MM.1S (cell line): ENCODE measurements around the gene IRS1.

Source experiments
- DNase-seq: peaks from one replicate; pipeline ENCODE4 v3.0.0-alpha.2; 2015
- H2AFZ ChIP-seq: fragments of 300-600 bp; sonication (generic); 2 replicates; pipeline ENCODE4 v1.6.0; 2016; ENCODE audit warnings: antibody characterized with exemption, low read length
- H3F3A ChIP-seq: fragments of 300-600 bp; sonication (generic); 2 replicates; pipeline ENCODE4 v1.6.1; 2016; ENCODE audit warnings: mild to moderate bottlenecking, antibody characterized with exemption, low read length, moderate library complexity, mixed read lengths; ENCODE audit not compliant: insufficient read depth
- H3K27ac ChIP-seq: fragments of 300-600 bp; sonication (generic); 2 replicates; pipeline ENCODE4 v1.5.1; 2016; ENCODE audit warnings: mild to moderate bottlenecking, low read length
- H3K27me3 ChIP-seq: fragments of 300-600 bp; sonication (generic); replicated peaks from 2 replicates; pipeline ENCODE4 v1.6.0; 2016; ENCODE audit warnings: low read length; ENCODE audit not compliant: insufficient read depth
- H3K36me3 ChIP-seq: fragments of 300-600 bp; sonication (generic); replicated peaks from 2 replicates; pipeline ENCODE4 v1.6.1; 2016; ENCODE audit warnings: mild to moderate bottlenecking, low read length, mixed read lengths; ENCODE audit not compliant: insufficient read depth
- H3K4me1 ChIP-seq: fragments of 300-600 bp; sonication (generic); 2 replicates; pipeline ENCODE4 v1.6.1; 2016; ENCODE audit warnings: low read length, mixed read lengths
- H3K4me2 ChIP-seq: fragments of 300-600 bp; sonication (generic); 2 replicates; pipeline ENCODE4 v1.6.0; 2016; ENCODE audit warnings: low read depth, low read length
- H3K4me3 ChIP-seq: fragments of 300-600 bp; sonication (generic); 2 replicates; pipeline ENCODE4 v1.5.1; 2016; ENCODE audit warnings: low read length, mixed read lengths
- H3K79me2 ChIP-seq: fragments of 300-600 bp; sonication (generic); 2 replicates; pipeline ENCODE4 v1.6.1; 2016; ENCODE audit warnings: mixed run types, low read length, mixed read lengths
- H3K9ac ChIP-seq: fragments of 300-600 bp; sonication (generic); 2 replicates; pipeline ENCODE4 v1.6.1; 2016; ENCODE audit warnings: low read length, mixed read lengths
- H3K9me2 ChIP-seq: fragments of 300-600 bp; sonication (generic); replicated peaks from 2 replicates; pipeline ENCODE4 v1.6.1; 2016; ENCODE audit warnings: mild to moderate bottlenecking, low read length, mixed read lengths; ENCODE audit not compliant: insufficient read depth
- H3K9me3 ChIP-seq: fragments of 300-600 bp; sonication (generic); replicated peaks from 2 replicates; pipeline ENCODE4 v1.6.1; 2016; ENCODE audit warnings: mild to moderate bottlenecking, low read length, mixed read lengths; ENCODE audit not compliant: insufficient read depth
- H4K20me1 ChIP-seq: fragments of 300-600 bp; sonication (generic); 2 replicates; pipeline ENCODE4 v1.6.1; 2016; ENCODE audit warnings: mild to moderate bottlenecking, low read length, moderate library complexity, mixed read lengths; ENCODE audit not compliant: insufficient read depth
- EZH2 ChIP-seq: fragments of 300-600 bp; sonication (generic); optimal IDR thresholded peaks from 2 replicates; pipeline ENCODE3; 2017; ENCODE audit warnings: low read depth, mild to moderate bottlenecking, antibody characterized with exemption, low read length, mixed read lengths
- EZH2phosphoT487 ChIP-seq: fragments of 300-600 bp; sonication (generic); IDR thresholded peaks from 2 replicates; pipeline ENCODE4 v1.6.1; 2018; ENCODE audit warnings: antibody characterized with exemption, low read length
- TF ChIP-seq, protein P1 (sequence below): fragments of 300-600 bp; sonication (generic); IDR thresholded peaks from 2 replicates; pipeline ENCODE4 v1.5.1; 2016; ENCODE audit warnings: antibody characterized with exemption, low read length, mixed read lengths

Gene IRS1

DNA sequence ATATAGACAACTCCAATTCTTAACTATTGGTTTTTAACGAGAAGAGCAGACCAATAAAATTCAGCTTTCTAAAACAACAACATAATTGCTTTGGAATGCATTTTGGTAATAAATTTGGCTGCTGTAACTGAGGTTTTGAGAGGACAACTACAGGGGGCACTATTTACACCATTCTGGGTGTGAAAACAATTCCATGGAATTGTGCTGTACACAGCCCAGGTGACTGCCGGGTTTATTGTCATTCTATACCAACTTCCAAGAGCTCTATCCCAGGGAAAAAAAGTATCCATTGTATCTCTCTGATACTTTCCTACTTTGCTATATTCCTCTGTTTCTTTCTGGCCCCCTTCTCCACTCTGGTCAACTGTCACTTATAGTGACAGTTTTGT lies 38.4 kb downstream of the IRS1 start:
- no peaks in the 10 kb centered on the region for H3K79me2 ChIP-seq
- H2AFZ ChIP-seq: no peak overlapping the region
- no peaks in the 10 kb centered on the region for H3K27me3 ChIP-seq
- H3K9me2 ChIP-seq: no peaks in the 10 kb centered on the region
- no peaks in the 10 kb centered on the region for H3K9me3 ChIP-seq
- H4K20me1 ChIP-seq: no peaks in the 10 kb centered on the region
- H3K9ac ChIP-seq: no peak overlapping the region
- H3K27ac ChIP-seq: no peak overlapping the region
- TF ChIP-seq EZH2: no peak
- TF ChIP-seq, protein P1, sequence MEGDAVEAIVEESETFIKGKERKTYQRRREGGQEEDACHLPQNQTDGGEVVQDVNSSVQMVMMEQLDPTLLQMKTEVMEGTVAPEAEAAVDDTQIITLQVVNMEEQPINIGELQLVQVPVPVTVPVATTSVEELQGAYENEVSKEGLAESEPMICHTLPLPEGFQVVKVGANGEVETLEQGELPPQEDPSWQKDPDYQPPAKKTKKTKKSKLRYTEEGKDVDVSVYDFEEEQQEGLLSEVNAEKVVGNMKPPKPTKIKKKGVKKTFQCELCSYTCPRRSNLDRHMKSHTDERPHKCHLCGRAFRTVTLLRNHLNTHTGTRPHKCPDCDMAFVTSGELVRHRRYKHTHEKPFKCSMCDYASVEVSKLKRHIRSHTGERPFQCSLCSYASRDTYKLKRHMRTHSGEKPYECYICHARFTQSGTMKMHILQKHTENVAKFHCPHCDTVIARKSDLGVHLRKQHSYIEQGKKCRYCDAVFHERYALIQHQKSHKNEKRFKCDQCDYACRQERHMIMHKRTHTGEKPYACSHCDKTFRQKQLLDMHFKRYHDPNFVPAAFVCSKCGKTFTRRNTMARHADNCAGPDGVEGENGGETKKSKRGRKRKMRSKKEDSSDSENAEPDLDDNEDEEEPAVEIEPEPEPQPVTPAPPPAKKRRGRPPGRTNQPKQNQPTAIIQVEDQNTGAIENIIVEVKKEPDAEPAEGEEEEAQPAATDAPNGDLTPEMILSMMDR: no peak
- TF ChIP-seq EZH2phosphoT487: no peak
- H3K36me3 ChIP-seq: no peaks in the 10 kb centered on the region
- no peak overlapping the region for H3K4me3 ChIP-seq
- DNase-seq: no peak
- peaks cover 6% of the 10 kb centered on the region; the same call in 1 of the 2 replicates for H3K4me1 ChIP-seq
- H3F3A ChIP-seq: no peaks in the 10 kb centered on the region
- no peak overlapping the region for H3K4me2 ChIP-seq

DNA sequence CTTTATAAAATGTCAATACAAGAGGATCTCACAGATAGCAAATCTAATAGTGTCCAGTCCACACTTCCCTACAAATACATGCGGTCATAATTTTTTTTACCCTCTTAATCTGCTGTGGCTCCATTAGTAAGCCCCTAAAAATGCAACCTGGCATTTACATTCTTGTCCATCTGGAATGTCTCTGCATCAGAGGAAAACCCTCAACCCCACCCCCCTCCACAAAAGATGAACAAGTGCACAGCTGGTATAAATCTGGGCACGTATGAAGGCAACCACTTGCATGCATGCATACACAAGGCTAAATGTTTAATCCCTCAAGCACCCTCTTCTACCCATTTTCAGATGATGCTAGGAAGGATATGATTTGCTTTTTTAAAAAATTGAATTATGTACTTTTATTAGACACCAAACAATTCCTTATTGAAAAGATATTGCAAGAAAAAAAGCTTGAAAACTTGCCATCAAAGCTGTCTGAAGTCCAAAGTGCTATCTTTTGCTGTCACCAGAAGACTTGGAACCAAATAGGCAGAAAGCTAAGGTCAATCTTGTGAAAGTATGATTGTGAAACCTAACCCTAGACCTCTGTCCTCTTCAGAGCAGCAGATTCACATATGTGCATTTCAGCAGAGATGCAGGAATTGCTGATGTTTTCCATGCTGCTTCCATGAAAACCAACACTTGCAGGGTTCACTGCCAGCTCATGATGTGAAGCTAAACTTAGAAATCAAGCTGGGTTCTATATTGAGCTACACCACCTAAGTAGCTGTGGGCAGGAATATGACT lies 39.0 kb downstream of the IRS1 start:
- H3K79me2 ChIP-seq: no peaks in the 10 kb centered on the region
- H3K4me1 ChIP-seq: peaks cover 6% of the 10 kb centered on the region; the same call in 1 of the 2 replicates
- no peak for DNase-seq

DNA sequence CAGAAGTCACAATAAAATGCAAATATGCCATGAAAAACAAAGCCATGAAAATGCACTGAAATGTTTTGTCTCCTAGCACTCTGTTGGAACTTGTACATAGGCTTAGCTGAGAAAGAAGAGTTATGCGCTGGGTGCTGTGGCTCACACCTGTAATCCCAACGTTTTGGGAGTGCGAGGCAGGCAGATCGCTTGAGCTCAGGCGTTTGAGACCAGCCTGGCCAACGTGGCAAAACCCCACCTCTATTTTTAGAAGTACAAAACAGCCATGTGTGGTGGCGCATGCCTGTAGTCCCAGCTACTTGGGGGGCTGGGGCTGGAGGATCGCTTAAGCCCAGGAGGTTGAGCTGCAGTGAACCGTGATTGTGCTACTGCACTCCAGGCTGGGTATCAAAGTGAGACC lies 39.9 kb downstream of the IRS1 start:
- Histone ChIP-seq H3K9me2 (no peaks in the 10 kb centered on the region), H3F3A (no peaks in the 10 kb centered on the region), H3K9me3 (no peaks in the 10 kb centered on the region), H3K27ac (no peak overlapping the region), H3K4me1 (peaks cover 6% of the 10 kb centered on the region; the same call in 1 of the 2 replicates), H3K4me3 (no peak overlapping the region), H3K79me2 (no peaks in the 10 kb centered on the region), H3K36me3 (no peaks in the 10 kb centered on the region), H2AFZ (no peak overlapping the region), H4K20me1 (no peaks in the 10 kb centered on the region), H3K9ac (no peak overlapping the region), H3K4me2 (no peak overlapping the region), H3K27me3 (no peaks in the 10 kb centered on the region)
- no peak for DNase-seq
- no peak for TF ChIP-seq EZH2phosphoT487
- TF ChIP-seq EZH2: no peak
- TF ChIP-seq, protein P1: no peak

More for the DNA sequence above, 39.0 kb downstream of the IRS1 start:
- Histone ChIP-seq H3F3A (no peaks in the 10 kb centered on the region), H3K4me3 (no peak overlapping the region), H3K27ac (no peak overlapping the region), H3K36me3 (no peaks in the 10 kb centered on the region), H3K9me2 (no peaks in the 10 kb centered on the region), H2AFZ (no peak overlapping the region), H3K27me3 (no peaks in the 10 kb centered on the region), H3K9me3 (no peaks in the 10 kb centered on the region), H3K9ac (no peak overlapping the region), H4K20me1 (no peaks in the 10 kb centered on the region), H3K4me2 (no peak overlapping the region)
- TF ChIP-seq, protein P1: no peak
- no peak for TF ChIP-seq EZH2
- no peak for TF ChIP-seq EZH2phosphoT487
